GM19238 (cell line): Measurements from ENCODE around the gene ANXA2.
A peak's percentile ranks its signal among the peaks of the same experiment; 100 is the strongest.

Experiments
- DNase-seq: peaks from one replicate; pipeline ENCODE4 v3.0.0; 2011; ENCODE audit warnings: low spot score; ENCODE audit not compliant: insufficient read length

ANXA2 gene

GRCh38 chr15:60370869-60371136 is 27.0 kb downstream of the ANXA2 start:
- no peak for DNase-seq

GRCh38 chr15:60370105-60370868 is 27.5 kb downstream of the ANXA2 start:
- DNase-seq, result no peak

- DNase-seq, result no peak
Measured at GRCh38 chr15:60369696-60370095, 28.1 kb downstream of the ANXA2 start.

GRCh38 chr15:60364612-60364924 is 33.2 kb downstream of the ANXA2 start:
- no peak for DNase-seq

- no peak for DNase-seq
Measured at GRCh38 chr15:60363903-60364611, 33.7 kb downstream of the ANXA2 start.

GRCh38 chr15:60363087-60363549 is 34.7 kb downstream of the ANXA2 start:
- DNase-seq, result no peak

GRCh38 chr15:60362321-60363086 is 35.3 kb downstream of the ANXA2 start:
- DNase-seq, result no peak

- peak; percentile 28 for DNase-seq
Measured at GRCh38 chr15:60359738-60360137, 38.0 kb downstream of the ANXA2 start.

GRCh38 chr15:60358935-60359682 is 38.7 kb downstream of the ANXA2 start:
- no peak for DNase-seq

GRCh38 chr15:60356832-60357231 is 41.0 kb downstream of the ANXA2 start:
- DNase-seq, result no peak

GRCh38 chr15:60355148-60355857 is 42.5 kb downstream of the ANXA2 start:
- DNase-seq, result no peak

- DNase-seq, result no peak
Measured at GRCh38 chr15:60353245-60353920, 44.4 kb downstream of the ANXA2 start.

GRCh38 chr15:60352525-60352924 is 45.3 kb downstream of the ANXA2 start:
- DNase-seq, result no peak

- DNase-seq, result no peak
Measured at GRCh38 chr15:60351066-60351465, 46.7 kb downstream of the ANXA2 start.

- DNase-seq, result no peak
Measured at GRCh38 chr15:60350108-60350507, 47.7 kb downstream of the ANXA2 start.

- DNase-seq, result no peak
Measured at GRCh38 chr15:60349589-60349988, 48.2 kb downstream of the ANXA2 start.

- DNase-seq, result no peak
Measured at GRCh38 chr15:60347480-60348049, 50.2 kb downstream of the ANXA2 start.

- no peak for DNase-seq
Measured at GRCh38 chr15:60346653-60347052, 51.1 kb downstream of the ANXA2 start.

- DNase-seq, result no peak
Measured at GRCh38 chr15:60346077-60346476, 51.7 kb downstream of the ANXA2 start.

GRCh38 chr15:60345598-60345997 is 52.2 kb downstream of the ANXA2 start:
- DNase-seq, result no peak
